NK-92 treated with Interleukin-12 subunit alpha and Interleukin-12 subunit beta, amount 100 ng/mL, for 24 hours (cell line): ENCODE results near the gene DNAJB12.
"Not testable (repeated sequence)": the region's sequence is repeated elsewhere in the genome, so short reads cannot be mapped to it uniquely, and the experiment has no call there.

ENCODE experiments used
- DNase-seq: peaks from one replicate; lab custom pipeline; 2025; lab: John Stamatoyannopoulos, UW

DNAJB12 gene

DNA sequence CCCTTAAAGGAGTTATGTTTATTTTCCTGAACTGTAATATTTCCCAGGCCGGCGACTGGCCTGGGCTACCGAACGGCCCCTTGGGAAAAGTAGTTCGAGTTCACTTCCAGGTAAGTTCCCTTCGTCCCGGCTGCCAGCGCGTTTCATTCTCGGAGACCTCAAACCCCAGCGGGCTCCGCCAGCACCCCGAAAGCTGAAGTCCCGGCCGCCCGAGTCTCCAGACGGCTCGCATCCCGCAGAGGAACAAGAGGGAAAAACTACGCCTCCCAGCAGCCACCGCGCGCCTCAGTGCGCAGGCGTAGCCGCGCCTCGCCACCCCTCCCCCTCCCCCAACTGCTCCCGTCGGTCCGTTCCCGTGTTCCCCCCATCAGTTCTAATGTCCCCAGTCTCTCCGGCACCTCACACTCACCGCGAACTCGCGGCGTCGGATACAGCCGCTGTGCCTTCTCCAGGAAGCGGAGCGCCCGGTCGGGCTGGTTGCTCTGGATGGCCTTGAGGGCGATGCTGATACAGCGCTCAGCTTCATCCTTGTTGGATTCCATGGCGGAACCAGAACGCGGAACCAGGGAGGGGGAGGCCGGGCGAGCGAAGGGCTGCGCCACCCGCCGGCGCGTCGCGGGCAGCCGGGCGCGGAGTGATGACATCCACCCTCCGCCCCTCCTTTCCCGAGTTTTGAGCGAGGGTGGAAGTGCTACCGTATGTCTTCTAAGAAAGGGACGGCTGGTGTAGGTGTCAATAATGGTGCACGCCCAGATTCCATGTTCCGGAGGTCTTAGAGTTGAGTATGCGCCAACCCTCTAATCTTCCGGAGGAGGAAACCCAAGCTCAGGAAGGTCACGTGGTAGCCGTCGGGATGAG is at the start of gene DNAJB12:
Gene DNAJB12 (minus strand): TSS at position 564 of the 858 bp plus-strand sequence. CDS start 22 bp downstream, at position 542.
- DNase-seq: peak; percentile 86

DNA sequence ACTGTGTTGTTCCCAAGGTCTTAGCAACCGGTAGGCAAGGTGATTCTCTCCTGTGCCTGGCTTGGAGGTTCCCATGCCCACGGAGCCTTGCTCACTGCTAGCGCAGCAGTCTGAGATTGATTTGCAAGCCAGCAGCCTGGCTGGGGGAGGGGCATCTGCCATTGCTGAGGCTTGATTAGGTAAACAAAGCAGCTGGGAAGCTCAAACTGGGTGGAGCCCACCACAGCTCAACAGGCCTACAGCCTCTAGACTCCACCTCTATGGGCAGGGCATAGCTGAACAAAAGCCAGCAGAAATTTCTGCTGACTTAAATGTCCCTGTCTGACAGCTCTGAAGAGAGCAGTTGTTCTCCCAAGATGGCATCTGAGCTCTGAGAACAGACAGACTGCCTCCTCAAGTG is 40.9 kb upstream of the DNAJB12 start:
- not testable (repeated sequence) for DNase-seq

DNA sequence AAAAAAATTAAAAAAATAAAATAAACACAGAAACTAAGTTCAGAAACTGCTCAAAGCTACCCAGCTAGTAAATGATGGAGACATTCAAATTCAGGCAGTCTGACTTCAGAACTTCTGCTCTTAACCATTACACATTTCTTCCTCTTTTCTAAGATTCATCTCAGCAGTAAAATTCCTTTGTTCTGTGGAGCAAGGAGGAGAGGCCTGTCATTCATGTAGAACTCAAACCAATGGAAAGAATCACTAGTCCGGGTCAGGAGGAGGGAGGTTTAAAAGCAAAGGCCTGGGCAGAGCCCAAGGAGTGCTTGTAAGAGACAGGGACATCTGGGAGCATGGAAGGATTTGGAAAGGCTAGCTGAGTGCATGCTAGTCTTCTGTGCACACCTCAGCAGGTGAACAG is 37.9 kb upstream of the DNAJB12 start:
- DNase-seq: no peak

DNA sequence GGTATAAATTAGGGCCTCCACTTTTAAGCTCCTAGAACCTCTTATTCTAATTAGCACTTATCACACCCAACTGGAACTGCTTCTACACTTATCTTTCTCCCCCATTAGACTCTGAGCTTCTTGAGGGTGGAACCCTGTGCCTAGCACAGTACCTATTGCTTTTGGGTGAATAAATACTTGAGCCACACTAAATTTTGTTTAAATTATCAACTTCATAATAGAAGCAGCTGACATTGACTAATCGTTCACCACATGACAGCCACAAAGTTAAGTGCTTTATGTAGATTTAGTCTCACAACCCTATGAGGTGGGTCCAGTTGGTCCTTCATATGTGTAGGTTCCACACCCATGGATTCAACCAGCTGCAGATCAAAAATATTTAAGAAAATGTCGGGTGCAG is 36.0 kb upstream of the DNAJB12 start:
- no peak for DNase-seq

DNA sequence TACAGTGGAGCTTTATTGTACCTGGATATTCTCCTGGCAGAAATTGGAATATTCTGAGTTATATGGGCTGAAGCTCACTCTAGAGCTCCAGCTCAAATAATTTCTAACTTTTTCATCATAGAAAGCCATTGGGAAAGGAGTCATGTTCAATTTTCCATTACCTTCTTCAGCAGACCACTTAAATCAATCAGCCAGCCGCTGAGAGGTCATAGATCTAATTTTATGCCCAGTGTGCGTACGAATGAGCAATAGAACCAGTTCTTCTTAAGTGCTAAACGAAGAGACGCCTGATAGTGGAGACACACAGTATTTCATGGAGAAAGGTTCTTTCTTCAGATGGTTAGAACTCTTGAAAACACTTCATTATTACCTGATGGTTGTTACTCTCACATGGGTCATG is 35.0 kb upstream of the DNAJB12 start:
- DNase-seq: no peak

DNA sequence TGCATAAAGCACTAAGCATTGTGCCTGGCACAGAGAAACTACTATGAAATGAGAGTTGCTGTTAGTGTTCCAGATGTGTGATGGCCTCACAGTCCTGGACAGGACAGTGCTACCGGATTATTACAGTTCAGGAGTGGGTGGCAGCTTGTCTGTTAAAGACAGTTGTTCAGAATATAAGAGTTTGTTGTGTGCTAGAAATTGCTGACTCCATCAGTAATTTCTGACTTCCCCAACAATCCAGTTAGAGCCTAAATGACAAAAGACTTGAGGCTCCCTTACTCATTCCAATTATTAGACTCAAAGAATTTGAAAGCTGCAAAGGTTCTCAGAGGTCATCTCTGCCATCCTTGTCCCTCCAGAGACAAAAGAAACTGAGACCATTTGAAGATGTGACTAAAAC is 34.3 kb upstream of the DNAJB12 start:
- DNase-seq: no peak

DNA sequence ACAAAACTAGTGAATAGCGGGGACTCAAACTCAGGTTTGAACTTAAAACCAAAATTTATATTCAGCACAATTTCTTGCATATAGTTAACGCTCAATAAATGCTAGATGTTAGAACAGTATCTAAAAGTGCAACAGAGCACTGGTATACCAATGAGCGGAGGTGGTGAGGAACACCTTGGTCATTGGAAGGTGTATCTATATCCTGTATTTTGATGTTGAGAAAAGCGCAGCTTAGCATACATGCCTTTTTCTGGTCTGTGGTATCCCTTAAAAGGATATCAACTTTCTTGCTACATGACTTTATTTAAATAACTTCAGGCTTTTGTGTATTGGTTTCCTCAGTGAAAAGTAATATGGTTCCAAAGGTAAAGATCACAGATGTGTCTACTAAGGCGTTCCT is 33.3 kb upstream of the DNAJB12 start:
- no peak for DNase-seq

DNA sequence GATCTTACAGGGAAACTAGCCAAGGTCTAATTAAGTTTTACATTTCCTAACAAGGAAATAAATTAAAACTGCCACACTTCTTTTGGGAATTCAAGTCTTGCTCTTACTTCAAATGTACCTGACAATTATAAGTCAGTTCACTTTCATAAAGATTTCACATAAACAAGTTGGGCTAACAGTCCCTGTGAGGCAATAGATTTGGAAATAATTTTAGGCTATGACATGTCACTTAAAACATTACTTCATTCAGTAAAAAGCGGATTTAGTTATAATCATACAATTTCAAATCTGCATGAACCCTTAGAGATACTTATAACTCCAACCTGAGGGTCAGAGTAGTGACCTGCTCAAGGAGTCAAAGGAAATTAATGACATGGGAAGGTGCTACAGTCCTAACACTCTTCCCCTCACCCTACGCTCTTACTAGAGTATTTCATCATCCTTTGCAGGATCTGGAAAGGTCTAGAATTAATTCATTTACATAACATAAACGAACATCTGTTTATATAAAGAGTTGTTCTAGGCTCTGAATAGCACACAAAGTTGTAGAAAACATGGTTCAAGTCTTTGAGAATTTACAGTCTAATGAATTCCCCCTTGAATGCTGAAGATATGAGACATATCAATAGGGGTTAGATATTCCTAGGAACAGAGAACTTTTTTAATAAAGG is 32.3 kb upstream of the DNAJB12 start:
- no peak for DNase-seq

DNA sequence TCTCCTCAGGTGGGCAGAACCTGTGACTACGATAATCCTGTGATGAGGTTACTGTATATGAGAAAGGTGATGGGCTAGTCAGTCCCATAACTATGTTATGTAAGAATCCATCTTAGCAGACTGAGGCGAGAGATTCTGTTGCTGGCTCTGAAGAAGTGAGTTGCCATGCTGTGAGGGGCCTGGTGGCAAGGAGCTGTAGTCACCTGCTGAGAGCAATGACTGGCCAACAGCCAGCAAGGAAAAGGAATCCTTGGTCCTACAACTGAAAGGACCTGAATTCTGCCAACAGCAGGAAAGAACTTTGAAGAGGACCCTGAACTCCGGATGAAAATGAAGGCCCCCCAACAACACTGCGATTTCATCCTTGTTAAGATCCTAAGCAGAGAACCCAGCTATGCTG is 31.0 kb upstream of the DNAJB12 start:
- DNase-seq: no peak

DNA sequence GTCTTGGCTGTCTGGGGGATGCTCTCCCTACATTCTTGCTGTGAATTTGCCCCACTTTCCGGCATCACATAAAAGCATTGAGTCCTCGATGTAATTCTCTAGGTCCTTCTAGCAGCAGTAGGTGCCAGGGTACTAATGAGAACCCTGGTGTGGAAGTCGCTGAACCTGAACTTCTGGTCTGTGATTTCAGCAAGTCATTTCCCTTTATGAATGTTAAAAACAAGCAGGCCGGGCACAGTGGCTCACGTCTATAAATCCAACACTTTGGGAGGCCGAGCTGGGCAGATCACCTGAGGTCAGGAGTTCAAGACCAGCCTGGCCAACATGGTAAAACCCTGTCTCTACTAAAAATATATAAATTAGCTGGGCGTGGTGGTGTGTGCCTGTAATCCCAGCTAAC is 30.3 kb upstream of the DNAJB12 start:
- DNase-seq: not testable (repeated sequence)

DNA sequence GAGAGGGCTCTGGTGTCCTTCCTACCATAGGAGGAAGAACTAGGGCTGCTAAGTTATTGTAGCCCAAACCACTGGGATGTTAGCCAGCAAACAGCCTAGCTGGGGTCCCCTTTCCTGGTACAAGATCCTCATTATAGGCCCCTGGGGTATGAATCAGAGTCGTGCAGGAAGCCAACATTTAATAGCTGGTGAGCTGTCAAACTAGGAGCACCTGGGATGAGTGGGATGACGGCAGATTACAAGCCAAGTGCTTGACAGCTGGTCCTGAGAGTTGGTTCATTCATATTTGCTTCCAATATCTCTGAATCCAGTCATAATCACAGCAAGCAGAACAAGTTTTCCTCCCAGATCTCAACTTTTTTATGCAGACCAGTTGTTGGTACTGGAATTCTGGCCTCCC is 25.1 kb upstream of the DNAJB12 start:
- DNase-seq: no peak

DNA sequence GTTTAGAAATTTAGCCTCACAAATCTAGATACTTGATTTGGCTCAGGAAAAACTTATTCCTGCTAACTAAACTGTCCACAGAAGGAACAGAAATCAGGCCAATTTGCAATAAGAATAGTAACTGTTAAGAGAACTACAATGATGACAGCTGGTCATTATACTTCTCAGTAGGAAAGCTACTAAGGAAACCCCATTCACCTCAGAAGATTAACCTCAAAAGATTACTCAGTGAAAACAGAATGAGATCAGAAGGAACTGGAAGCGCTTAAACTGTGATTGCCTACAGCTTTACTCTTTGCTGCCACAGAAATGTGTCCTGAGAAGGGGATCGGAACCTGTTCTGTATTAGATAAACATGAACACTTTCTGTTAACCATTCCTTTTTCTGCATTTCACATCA is 24.3 kb upstream of the DNAJB12 start:
- DNase-seq: no peak

DNA sequence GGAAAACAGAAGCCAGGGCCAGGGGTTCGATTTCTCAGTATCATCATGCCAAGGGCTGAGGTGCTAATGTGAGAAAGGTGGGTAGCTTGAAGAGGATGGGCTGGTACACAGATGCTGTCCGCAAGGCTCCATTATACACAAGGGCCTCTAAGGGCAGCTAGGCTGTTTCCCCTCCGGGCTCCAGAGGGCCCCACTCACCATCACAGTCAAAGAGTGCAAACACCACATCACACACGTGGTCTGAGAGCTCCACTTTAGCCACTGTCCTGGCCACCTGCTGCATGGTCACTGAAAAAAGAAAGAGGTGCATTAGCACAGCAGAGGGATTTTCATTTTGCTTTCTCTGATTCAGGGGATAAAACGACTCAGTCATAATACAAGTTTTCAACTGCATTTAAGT is 20.9 kb upstream of the DNAJB12 start:
- no peak for DNase-seq

DNA sequence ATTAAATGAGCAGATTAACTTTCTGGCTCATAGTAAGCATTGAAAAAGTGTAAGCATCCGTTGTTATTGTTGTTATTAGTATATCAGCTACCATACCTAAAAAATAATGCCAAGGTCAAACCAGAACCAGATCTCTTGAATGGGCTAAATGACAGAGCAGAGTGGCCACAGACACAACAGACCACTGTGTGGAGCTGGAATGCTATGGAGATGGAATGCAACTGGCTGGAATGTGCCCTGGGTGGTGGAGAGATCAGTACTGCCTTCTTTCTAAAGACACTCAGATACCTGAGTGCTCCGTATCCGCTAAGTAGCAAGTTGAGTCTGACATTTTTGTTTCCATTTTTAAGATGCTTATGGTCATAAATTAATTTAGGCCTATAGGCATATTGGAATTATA is 20.5 kb upstream of the DNAJB12 start:
- DNase-seq: no peak

DNA sequence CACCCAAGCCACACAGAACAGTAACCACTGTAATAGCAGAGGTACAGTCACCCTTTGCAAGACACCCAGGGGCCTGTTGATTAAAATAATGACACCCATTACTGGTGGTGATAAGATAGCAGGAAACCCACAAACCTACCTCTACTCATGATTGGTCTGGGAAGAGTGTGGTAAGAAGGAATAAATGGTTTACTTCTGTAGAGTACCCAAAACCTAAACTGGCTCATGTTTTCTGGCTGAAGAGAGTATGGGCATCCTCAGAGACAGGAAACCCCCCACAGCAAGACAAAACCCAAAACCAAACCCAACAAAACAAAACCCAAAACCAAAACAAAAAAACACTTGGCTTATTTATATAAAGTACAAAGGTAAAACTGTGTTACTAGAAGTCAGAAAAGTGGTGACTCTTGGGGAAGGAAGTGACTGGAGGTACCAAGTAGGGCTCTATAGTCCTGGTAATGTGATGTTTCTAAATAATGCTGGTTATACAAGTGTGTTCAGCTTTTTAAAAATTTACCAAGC is 15.5 kb upstream of the DNAJB12 start:
- DNase-seq: no peak

DNA sequence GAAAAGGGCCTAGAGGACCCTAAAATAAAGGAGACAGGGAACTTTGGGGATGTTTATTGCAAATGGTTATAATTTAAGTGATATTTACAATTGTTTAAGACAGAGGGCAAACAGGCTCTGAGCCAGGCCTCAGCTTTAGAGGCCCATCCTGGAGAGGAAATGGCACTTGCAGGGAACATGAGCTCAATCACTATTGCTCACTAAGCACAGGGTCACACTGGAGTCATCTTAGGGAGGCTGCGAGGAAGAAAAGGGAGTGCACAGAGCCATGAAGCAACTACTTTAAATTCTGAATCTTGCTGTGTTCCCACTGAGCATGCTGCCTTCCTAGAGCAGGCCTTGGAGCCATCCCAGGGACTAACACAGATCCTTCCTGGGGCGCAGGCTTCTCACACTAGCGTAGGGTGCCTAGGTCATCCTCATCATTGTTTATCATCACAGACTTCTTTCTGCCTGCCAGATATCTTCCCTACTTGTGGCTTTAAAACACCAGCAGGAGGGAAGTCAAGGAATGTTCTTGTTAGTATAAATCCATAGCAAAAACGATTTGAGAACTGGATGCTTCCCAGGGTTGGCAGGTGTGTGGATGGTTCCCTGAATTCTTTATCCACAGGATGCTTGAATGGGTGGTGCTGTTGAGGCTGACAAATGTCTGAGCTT is 12.7 kb upstream of the DNAJB12 start:
- no peak for DNase-seq

DNA sequence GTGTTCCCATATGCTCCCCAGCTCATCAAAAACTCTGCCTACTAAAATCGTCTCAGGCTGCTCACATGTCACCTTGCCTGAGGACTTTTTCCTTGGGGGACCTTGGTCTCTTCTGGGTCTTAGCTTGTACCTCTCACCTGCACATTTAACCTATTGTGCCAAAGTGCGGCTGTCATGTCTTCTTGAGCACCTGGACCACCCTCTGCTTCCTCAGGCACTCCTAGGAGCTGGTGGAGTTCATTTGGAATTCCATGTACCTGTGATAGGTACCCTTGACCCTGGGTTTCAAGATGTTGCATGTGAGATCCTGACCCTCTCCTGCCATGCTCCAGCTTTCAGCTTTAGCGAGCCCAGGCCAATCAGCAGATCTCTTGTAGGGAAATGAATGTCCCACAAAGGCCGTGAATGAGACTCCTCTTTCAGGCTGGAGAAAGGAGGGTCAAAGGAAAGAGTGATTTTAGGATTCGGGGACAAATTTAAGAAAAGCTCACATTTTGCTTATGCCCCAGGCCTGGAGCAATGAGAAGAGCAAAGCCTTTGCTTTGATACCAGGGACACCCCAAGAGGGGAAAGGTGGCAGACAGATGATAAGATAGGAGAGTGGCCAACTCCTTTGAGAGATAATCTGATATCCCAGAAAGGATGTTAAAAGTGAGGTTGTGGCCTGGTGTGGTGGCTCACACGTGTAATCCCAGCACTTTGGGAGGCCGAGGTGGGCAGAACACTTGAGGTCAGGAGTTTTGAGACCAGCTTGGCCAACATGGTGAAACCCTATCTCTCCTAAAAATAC is 10.6 kb upstream of the DNAJB12 start:
- DNase-seq: no peak

DNA sequence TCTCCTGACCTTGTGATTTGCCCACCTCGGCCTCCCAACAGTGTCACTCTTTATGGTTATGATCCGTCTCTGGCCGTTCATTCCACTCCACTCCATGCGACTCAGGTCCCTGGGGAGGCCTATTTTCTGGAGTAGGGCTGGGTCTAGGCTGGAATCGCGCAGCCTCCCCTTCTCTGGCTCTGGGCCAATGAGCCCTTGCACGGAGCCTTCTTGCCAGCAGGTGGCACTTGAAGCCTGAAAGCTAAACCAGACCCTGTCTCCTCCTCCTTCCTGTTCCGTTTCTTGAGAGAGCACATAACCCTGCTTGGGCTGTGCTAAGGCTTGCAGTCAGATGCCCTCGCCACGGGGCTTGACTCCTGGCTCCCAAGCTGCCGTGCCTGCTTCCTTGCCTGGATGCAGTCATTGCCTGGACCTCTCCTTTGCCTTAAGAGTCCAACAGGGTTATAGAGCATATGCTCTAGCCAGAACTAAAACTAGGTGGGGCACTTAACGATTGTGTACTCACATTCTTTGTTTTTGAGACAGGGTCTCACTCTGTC is 9.6 kb upstream of the DNAJB12 start:
- DNase-seq: peak; percentile 65

DNA sequence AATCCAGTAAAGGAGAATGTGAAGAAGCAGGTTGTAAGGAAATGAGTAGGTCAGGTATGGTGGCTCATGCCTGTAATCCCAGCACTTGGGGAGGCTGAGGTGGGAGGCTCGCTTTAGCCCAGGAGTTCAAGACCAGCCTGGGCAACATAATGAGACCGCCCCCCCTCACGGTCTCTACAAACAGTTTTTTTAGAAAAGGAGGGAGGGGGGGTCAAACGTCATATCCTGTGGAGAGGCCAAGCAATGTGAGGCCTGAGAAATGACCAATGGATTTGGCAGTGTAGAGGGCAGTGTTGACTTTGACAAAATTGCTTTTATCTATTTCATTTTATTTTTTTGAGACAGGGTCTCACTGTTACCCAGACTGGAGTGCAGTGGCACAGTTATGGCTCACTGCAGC is 2.3 kb upstream of the DNAJB12 start:
- DNase-seq: no peak

DNA sequence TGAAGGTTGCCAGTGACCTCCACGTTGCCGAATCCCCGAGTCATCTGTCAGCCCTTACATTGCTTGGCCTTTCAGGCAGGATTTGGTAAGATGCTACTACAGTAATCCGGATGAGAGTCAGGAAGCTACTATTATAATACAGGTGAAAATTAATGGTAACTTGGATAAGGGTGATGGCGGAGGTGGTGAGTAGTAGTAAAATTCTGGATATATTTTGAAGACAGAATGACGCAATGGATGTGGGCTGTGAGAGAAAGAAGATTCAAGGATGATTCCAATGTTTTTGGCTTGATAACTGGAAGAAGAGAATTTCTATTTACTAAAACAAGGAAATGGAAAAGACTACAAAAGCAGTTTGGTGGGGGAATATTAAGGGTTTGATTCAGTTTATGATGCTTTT is 1.4 kb upstream of the DNAJB12 start:
- no peak for DNase-seq

DNA sequence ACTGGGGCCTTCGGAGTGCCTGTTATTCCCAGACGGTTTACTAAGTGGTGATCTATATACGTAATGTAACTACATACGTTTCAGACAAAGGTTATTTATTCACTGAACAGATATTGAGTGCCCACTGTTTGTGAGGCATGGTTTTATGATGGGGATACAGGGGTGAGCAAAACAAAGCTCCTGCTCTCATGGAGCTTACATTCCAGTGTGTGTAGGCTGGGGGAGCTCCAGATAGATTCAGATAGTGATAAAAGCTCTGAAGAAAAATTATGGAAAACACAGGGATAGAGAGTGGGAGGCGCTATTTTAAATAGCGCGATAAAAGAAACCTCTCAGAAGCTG is 466 bp upstream of the DNAJB12 start:
- DNase-seq: no peak

DNA sequence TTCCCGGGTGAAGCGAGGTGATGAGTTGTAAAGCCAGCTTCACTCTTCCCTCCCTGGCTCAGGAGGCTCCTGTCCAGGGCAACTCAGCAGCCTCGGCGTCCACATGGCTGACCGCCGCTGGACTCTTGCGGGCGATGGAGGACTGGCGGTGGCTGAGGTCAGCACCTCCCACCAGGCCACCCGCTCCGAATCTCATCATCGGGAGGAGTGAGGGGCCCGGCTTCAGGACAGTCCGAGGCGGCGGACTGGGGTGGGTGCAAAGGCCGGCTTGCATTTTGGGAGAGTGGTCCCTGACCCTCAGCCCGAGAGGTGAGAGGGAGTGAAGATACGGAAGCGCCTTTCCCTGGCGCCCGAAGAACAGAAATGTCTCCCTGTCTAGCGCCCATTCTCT is 759 bp downstream of the DNAJB12 start:
- DNase-seq: no peak
